Astrocyte (in vitro differentiated cells and primary cell): ENCODE data around the gene NUTF2. TPM values are rescaled to one million over a fixed set of nuclear protein-coding genes. Genes with fewer than 3 reads are reported as not detected.
A peak's percentile ranks its signal among the peaks of the same experiment; 100 is the strongest.
"Not testable (repeated sequence)": the region's sequence is repeated elsewhere in the genome, so short reads cannot be mapped to it uniquely, and the experiment has no call there.

Source experiments
- DNase-seq: peaks from one replicate; pipeline ENCODE4 v3.0.0-alpha.2; 2010; ENCODE audit warnings: low read depth
- FAIRE-seq: peaks from 2 replicates; lab custom pipeline; 2011; peaks lifted over from hg19 to GRCh38; lab: Jason Lieb, UNC
- H2AFZ ChIP-seq: 2 replicates; pipeline ENCODE4 v1.6.0; 2012; ENCODE audit warnings: low read depth, low read length, inconsistent platforms
- H3K27ac ChIP-seq: 2 replicates; pipeline ENCODE4 v1.5.1; 2011; ENCODE audit warnings: low read depth, low read length, inconsistent platforms
- H3K27me3 ChIP-seq: 2 replicates; pipeline ENCODE4 v1.6.0; 2011; ENCODE audit warnings: low read length, inconsistent platforms; ENCODE audit not compliant: insufficient read depth
- H3K36me3 ChIP-seq: 2 replicates; pipeline ENCODE4 v1.5.1; 2011; ENCODE audit warnings: low read length, inconsistent platforms; ENCODE audit not compliant: insufficient read depth
- H3K4me1 ChIP-seq: 2 replicates; pipeline ENCODE4 v1.5.1; 2011; ENCODE audit warnings: low read length, inconsistent platforms; ENCODE audit not compliant: insufficient read depth
- H3K4me2 ChIP-seq: 2 replicates; pipeline ENCODE4 v1.6.0; 2012; ENCODE audit warnings: low read length, inconsistent platforms
- H3K4me3 ChIP-seq: 2 replicates; pipeline ENCODE4 v1.5.1; 2011; ENCODE audit warnings: low read depth, mild to moderate bottlenecking, low read length, inconsistent platforms; ENCODE audit not compliant: insufficient read depth
- H3K79me2 ChIP-seq: 2 replicates; pipeline ENCODE4 v1.6.0; 2012; ENCODE audit warnings: mild to moderate bottlenecking, low read length, inconsistent platforms; ENCODE audit not compliant: insufficient read depth
- H3K9ac ChIP-seq: 2 replicates; pipeline ENCODE4 v1.6.0; 2012; ENCODE audit warnings: mild to moderate bottlenecking, low read length, inconsistent platforms
- H3K9me3 ChIP-seq: 2 replicates; pipeline ENCODE4 v1.5.1; 2012; ENCODE audit warnings: low read depth, mild to moderate bottlenecking, low read length, inconsistent platforms; ENCODE audit not compliant: insufficient read depth
- H4K20me1 ChIP-seq: 2 replicates; pipeline ENCODE4 v1.6.0; 2012; ENCODE audit warnings: low read length, inconsistent platforms; ENCODE audit not compliant: insufficient read depth
- H3K27ac Mint-ChIP-seq: one replicate; pipeline ENCODE4 v1.8.0; 2021; ENCODE audit warnings: mild to moderate bottlenecking, mixed read lengths; ENCODE audit not compliant: unreplicated experiment
- H3K27me3 Mint-ChIP-seq: one replicate; pipeline ENCODE4 v1.8.0; 2021; ENCODE audit warnings: low read depth, mixed read lengths; ENCODE audit not compliant: unreplicated experiment
- H3K36me3 Mint-ChIP-seq: one replicate; pipeline ENCODE4 v1.8.0; 2021; ENCODE audit warnings: low read depth, mixed read lengths; ENCODE audit not compliant: unreplicated experiment
- H3K4me1 Mint-ChIP-seq: one replicate; pipeline ENCODE4 v1.8.0; 2021; ENCODE audit warnings: low read depth, mixed read lengths; ENCODE audit not compliant: unreplicated experiment
- H3K4me3 Mint-ChIP-seq: one replicate; pipeline ENCODE4 v1.8.0; 2021; ENCODE audit warnings: mild to moderate bottlenecking, moderate library complexity, mixed read lengths; ENCODE audit not compliant: unreplicated experiment
- H3K9me3 Mint-ChIP-seq: one replicate; pipeline ENCODE4 v1.8.0; 2021; ENCODE audit warnings: mild to moderate bottlenecking, mixed read lengths; ENCODE audit not compliant: unreplicated experiment
- CTCF ChIP-seq: IDR thresholded peaks from 2 replicates; pipeline ENCODE4 v1.5.1; 2011; ENCODE audit warnings: low read depth, mild to moderate bottlenecking, inconsistent platforms, low read length, moderate library complexity; ENCODE audit not compliant: insufficient read depth
- EZH2 ChIP-seq: IDR thresholded peaks from 2 replicates; pipeline ENCODE4 v1.6.1; 2012; ENCODE audit warnings: mild to moderate bottlenecking, low read length, inconsistent platforms; ENCODE audit not compliant: insufficient read depth
- total RNA-seq: library from RNA; stranded (reverse); gene quantifications from 2 replicates; pipeline ENCODE4 v1.2.1, GENCODE V29; 2021

The NUTF2 gene
- total RNA-seq, 1 donor from 2014 or later = 224 TPM

- Mint-ChIP-seq H3K27me3 (no peaks in the 10 kb centered on the region), H3K4me1 (peaks cover 4% of the 10 kb centered on the region), H3K27ac (no peak overlapping the region), H3K9me3 (no peaks in the 10 kb centered on the region), H3K36me3 (peaks cover 13% of the 10 kb centered on the region), H3K4me3 (peak overlapping the region; percentile 88)
- Histone ChIP-seq H3K9ac (peak overlapping the region; percentile 95), H3K4me2 (peak overlapping the region; percentile 97), H3K9me3 (no peaks in the 10 kb centered on the region), H4K20me1 (peaks cover 7% of the 10 kb centered on the region), H3K27ac (no peak overlapping the region), H2AFZ (peak overlapping the region; percentile 77), H3K4me3 (peak overlapping the region; percentile 81), H3K36me3 (peaks cover 16% of the 10 kb centered on the region), H3K27me3 (no peaks in the 10 kb centered on the region), H3K79me2 (peaks cover 24% of the 10 kb centered on the region), H3K4me1 (peaks cover 9% of the 10 kb centered on the region)
- DNase-seq = no peak
- FAIRE-seq = no peak
- no peak for TF ChIP-seq EZH2
- TF ChIP-seq CTCF = no peak
These were observed 12.5 kb upstream of the NUTF2 start for GRCh38 chr16:67834242-67834614.

DNA sequence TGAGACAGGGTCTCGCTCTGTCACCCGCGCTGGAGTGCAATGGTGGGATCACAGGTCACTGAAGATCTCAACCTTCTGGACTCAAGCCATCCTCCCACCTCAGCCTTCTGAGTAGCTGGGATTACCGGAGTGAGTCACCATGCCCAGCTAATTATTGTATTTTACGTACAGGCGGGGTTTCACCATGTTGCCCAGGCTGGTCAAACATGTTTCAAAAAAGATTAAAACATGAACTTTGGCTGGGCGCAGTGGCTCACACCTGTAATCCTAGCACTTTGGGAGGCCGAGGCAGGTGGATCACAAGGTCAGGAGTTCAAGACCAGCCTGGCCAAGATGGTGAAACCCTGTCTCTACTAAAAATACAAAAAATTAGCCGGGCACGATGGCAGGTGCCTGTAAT lies 9.5 kb upstream of the NUTF2 start:
- H3K27ac Mint-ChIP-seq, FAIRE-seq, H3K4me3 ChIP-seq, H3K4me1 Mint-ChIP-seq, H3K9me3 ChIP-seq, H3K4me2 ChIP-seq, DNase-seq, H2AFZ ChIP-seq, H3K4me3 Mint-ChIP-seq, H4K20me1 ChIP-seq, H3K9me3 Mint-ChIP-seq, H3K36me3 Mint-ChIP-seq, H3K36me3 ChIP-seq, H3K27ac ChIP-seq, H3K9ac ChIP-seq, H3K27me3 ChIP-seq, H3K27me3 Mint-ChIP-seq: not testable (repeated sequence)
- H3K4me1 ChIP-seq = peaks cover 15% of the 10 kb centered on the region
- H3K79me2 ChIP-seq = peaks cover 19% of the 10 kb centered on the region

DNA sequence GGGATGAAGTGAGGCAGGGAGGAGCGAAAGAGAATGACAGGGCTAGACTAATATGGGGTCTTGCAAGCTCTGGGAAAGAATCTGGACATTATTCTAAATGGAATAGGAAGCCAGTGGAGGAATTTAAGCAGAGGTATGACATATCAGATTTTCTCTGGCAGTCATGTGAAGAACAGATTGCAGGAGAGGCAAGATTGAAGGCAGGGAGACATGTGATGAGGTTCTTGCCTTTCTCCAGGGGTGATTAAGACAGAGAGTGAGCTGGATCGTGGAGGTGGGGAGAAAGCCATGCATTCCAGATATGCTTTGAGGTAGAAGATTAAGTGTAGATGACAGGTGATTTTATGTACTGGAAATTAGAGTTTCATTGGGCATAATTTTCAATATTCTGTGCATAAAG lies 8.9 kb upstream of the NUTF2 start:
- Mint-ChIP-seq H3K4me3 (no peak overlapping the region), H3K4me1 (peaks cover 9% of the 10 kb centered on the region), H3K27ac (no peak overlapping the region), H3K27me3 (no peaks in the 10 kb centered on the region), H3K36me3 (peaks cover 2% of the 10 kb centered on the region), H3K9me3 (no peaks in the 10 kb centered on the region)
- no peak overlapping the region for H3K4me2 ChIP-seq
- peaks cover 10% of the 10 kb centered on the region for H3K4me1 ChIP-seq
- TF ChIP-seq CTCF (no peak), EZH2 (no peak)
- H3K27me3 ChIP-seq = no peaks in the 10 kb centered on the region
- no peak overlapping the region for H3K9ac ChIP-seq
- peaks cover 18% of the 10 kb centered on the region for H3K79me2 ChIP-seq
- no peaks in the 10 kb centered on the region for H4K20me1 ChIP-seq
- FAIRE-seq (no peak), DNase-seq (no peak)
- no peak overlapping the region for H3K4me3 ChIP-seq
- H3K27ac ChIP-seq = no peak overlapping the region
- H2AFZ ChIP-seq = no peak overlapping the region
- no peaks in the 10 kb centered on the region for H3K36me3 ChIP-seq
- no peaks in the 10 kb centered on the region for H3K9me3 ChIP-seq
